Endothelial cell of umbilical vein (primary cell): ENCODE data around the gene EIF2B2. TPM values are rescaled to one million over a fixed set of nuclear protein-coding genes. Genes with fewer than 3 reads are reported as not detected.

Experiments used
- BruUV-seq: library from RNA; stranded (reverse); fragments of 400-500 nt; replicated peaks from 2 replicates; lab custom pipeline; 2021; lab: Mats Ljungman, UMichigan
- CTCF ChIA-PET: fragments of 300-600, 350-600 bp; sonication (Branson Sonifier 250); formaldehyde crosslinking; loops from one replicate; lab custom pipeline; 2021; ENCODE audit warnings: antibody characterized with exemption, inconsistent platforms; lab: Charles Lee
- POLR2A ChIA-PET: fragments of 300-600, 350-600 bp; sonication (Branson Sonifier 250); formaldehyde crosslinking; loops from one replicate; lab custom pipeline; 2021; ENCODE audit warnings: antibody characterized with exemption, inconsistent platforms; lab: Charles Lee
- DNase-seq: peaks from one replicate; pipeline ENCODE4 v3.0.0-alpha.2; 2011; ENCODE audit warnings: low read depth, low spot score
- FAIRE-seq: peaks from 2 replicates; lab custom pipeline; 2011; peaks lifted over from hg19 to GRCh38; lab: Jason Lieb, UNC
- H2AFZ ChIP-seq: 2 replicates; pipeline ENCODE4 v1.6.0; 2012; ENCODE audit warnings: low read depth, low read length, control low read depth, inconsistent platforms
- H3K27ac ChIP-seq: 2 replicates; pipeline ENCODE4 v1.5.1; 2011; ENCODE audit warnings: low read depth, mild to moderate bottlenecking, control low read depth, low read length, moderate library complexity; ENCODE audit not compliant: insufficient read depth
- H3K27me3 ChIP-seq, 2 experiments: 2 replicates each; pipeline versions ENCODE4 v1.6.0 to v1.6.1; 2011; ENCODE audit warnings: low read length in 2 of 2, mixed read lengths in 1 of 2; ENCODE audit not compliant: control insufficient read depth in 2 of 2, insufficient read depth in 2 of 2
- H3K36me3 ChIP-seq, 2 experiments: 2 replicates in 1 of 2; 3 replicates in 1 of 2; pipeline ENCODE4 v1.5.1; 2011; ENCODE audit warnings: low read length in 2 of 2, mild to moderate bottlenecking in 1 of 2, moderate library complexity in 1 of 2; ENCODE audit not compliant: control insufficient read depth in 2 of 2, insufficient read depth in 2 of 2; ENCODE audit errors: extremely low read depth in 1 of 2
- H3K4me1 ChIP-seq: 3 replicates; pipeline ENCODE4 v1.5.1; 2011; ENCODE audit warnings: mild to moderate bottlenecking, low read length; ENCODE audit not compliant: control insufficient read depth, insufficient read depth; ENCODE audit errors: extremely low read depth
- H3K4me2 ChIP-seq: 2 replicates; pipeline ENCODE4 v1.6.1; 2011; ENCODE audit warnings: low read length, control low read depth, mixed read lengths; ENCODE audit not compliant: insufficient read depth
- H3K4me3 ChIP-seq, 3 experiments: fragments of 200-600 bp in 1 of 3; sonication (generic), shearing (Covaris generic) in 1 of 3; replicated peaks in 1 of 3; 2 replicates each; pipeline ENCODE4 v1.5.1; 2011 to 2016; ENCODE audit warnings: control low read depth in 3 of 3, low read length in 3 of 3, mild to moderate bottlenecking in 2 of 3, inconsistent platforms in 1 of 3, low read depth in 1 of 3, moderate library complexity in 1 of 3; ENCODE audit not compliant: insufficient read depth in 1 of 3
- H3K79me2 ChIP-seq: 2 replicates; pipeline ENCODE4 v1.6.0; 2012; ENCODE audit warnings: low read length, inconsistent platforms; ENCODE audit not compliant: control insufficient read depth, insufficient read depth
- H3K9ac ChIP-seq: replicated peaks from 2 replicates; pipeline ENCODE3; 2011; ENCODE audit warnings: low read length, control low read depth; ENCODE audit not compliant: insufficient read depth; ENCODE audit errors: extremely low read depth
- H3K9me1 ChIP-seq: replicated peaks from 3 replicates; pipeline ENCODE4 v1.6.0; 2011; ENCODE audit warnings: mild to moderate bottlenecking, low read length; ENCODE audit not compliant: control insufficient read depth, insufficient read depth; ENCODE audit errors: extremely low read depth
- H3K9me3 ChIP-seq: replicated peaks from 2 replicates; pipeline ENCODE4 v1.5.1; 2012; ENCODE audit warnings: low read length, inconsistent platforms; ENCODE audit not compliant: control insufficient read depth, insufficient read depth
- H4K20me1 ChIP-seq: replicated peaks from 2 replicates; pipeline ENCODE3; 2011; ENCODE audit warnings: mild to moderate bottlenecking, low read length; ENCODE audit not compliant: control insufficient read depth, insufficient read depth; ENCODE audit errors: extremely low read depth
- EZH2 ChIP-seq: IDR thresholded peaks from 2 replicates; pipeline ENCODE4 v1.6.1; 2012; ENCODE audit warnings: borderline replicate concordance, low read depth, mild to moderate bottlenecking, moderate library complexity, low read length, inconsistent platforms; ENCODE audit not compliant: severe bottlenecking
- FOS ChIP-seq: IDR thresholded peaks from 2 replicates; pipeline ENCODE4 v1.6.1; 2011; ENCODE audit warnings: mild to moderate bottlenecking, low read length, moderate library complexity, borderline replicate concordance; ENCODE audit not compliant: insufficient read depth
- GATA2 ChIP-seq: IDR thresholded peaks from 2 replicates; pipeline ENCODE4 v1.7.0; 2011; ENCODE audit warnings: low read depth, mild to moderate bottlenecking, moderate library complexity, mixed read lengths, low read length; ENCODE audit not compliant: insufficient read length, insufficient read depth
- JUN ChIP-seq: IDR thresholded peaks from 2 replicates; pipeline ENCODE4 v1.6.1; 2011; ENCODE audit warnings: borderline replicate concordance, low read depth; ENCODE audit not compliant: insufficient read length, insufficient read depth
- MYC ChIP-seq: IDR thresholded peaks from one replicate; pipeline ENCODE4 v1.6.1; 2011; ENCODE audit warnings: mild to moderate bottlenecking, low read depth, low read length
- POLR2A ChIP-seq: IDR thresholded peaks from 2 replicates; pipeline ENCODE4 v1.6.1; 2012; ENCODE audit warnings: low read depth, mild to moderate bottlenecking, control low read depth, low read length
- POLR2AphosphoS5 ChIP-seq: IDR thresholded peaks from 2 replicates; pipeline ENCODE4 v1.6.1; 2012; ENCODE audit warnings: low read depth, mild to moderate bottlenecking, control low read depth, low read length, moderate library complexity; ENCODE audit not compliant: insufficient read depth
- dilution Hi-C: fragments of 300-500 bp; cut with MboI; formaldehyde crosslinking; loops from one replicate; pipeline ENCODE4 v1.15.0; 2019; ENCODE audit warnings: low sequenced_read_pairs; ENCODE audit not compliant: extremely low pct_ligation_motif_present
- intact Hi-C: fragments of 100-400 bp; cut with micrococcal nuclease; formaldehyde crosslinking; loops from one replicate; pipeline ENCODE4 v1.10.0; 2022
- polyA plus RNA-seq, 4 experiments: library from polyadenylated mRNA; depleted of rRNA in 3 of 4; stranded (reverse) in 3 of 4; unstranded in 1 of 4; fragments of >200 nt; gene quantifications; 2 replicates each; pipeline versions ENCODE4 v1.2.1 to v1.2.3, GENCODE V29; 2011 to 2012; ENCODE audit warnings: missing spikeins in 1 of 4
- total RNA-seq: library from RNA; stranded (reverse); gene quantifications from 2 replicates; pipeline ENCODE4 v1.2.3, GENCODE V29; 2021
- TF ChIP-seq, protein P1 (sequence below): IDR thresholded peaks from 2 replicates; pipeline ENCODE4 v1.6.1; 2011; ENCODE audit not compliant: insufficient read depth, insufficient read length
- TF ChIP-seq, protein P2 (sequence below), 2 donors: IDR thresholded peaks; 1 replicate in 1 of 2; 2 replicates in 1 of 2; pipeline ENCODE4 v1.5.1; 2011; ENCODE audit warnings: low read length in 2 of 2, mild to moderate bottlenecking in 2 of 2, moderate library complexity in 2 of 2, control low read depth in 1 of 2, inconsistent platforms in 1 of 2, low read depth in 1 of 2; ENCODE audit not compliant: insufficient read depth in 1 of 2; ENCODE audit errors: extremely low read depth in 1 of 2

The EIF2B2 gene
- total and polyA plus RNA-seq, 2 donors (not counting 3 experiments of a cell fraction or from before 2014, with no cell fraction given), result 97.0 to 143 TPM

DNA sequence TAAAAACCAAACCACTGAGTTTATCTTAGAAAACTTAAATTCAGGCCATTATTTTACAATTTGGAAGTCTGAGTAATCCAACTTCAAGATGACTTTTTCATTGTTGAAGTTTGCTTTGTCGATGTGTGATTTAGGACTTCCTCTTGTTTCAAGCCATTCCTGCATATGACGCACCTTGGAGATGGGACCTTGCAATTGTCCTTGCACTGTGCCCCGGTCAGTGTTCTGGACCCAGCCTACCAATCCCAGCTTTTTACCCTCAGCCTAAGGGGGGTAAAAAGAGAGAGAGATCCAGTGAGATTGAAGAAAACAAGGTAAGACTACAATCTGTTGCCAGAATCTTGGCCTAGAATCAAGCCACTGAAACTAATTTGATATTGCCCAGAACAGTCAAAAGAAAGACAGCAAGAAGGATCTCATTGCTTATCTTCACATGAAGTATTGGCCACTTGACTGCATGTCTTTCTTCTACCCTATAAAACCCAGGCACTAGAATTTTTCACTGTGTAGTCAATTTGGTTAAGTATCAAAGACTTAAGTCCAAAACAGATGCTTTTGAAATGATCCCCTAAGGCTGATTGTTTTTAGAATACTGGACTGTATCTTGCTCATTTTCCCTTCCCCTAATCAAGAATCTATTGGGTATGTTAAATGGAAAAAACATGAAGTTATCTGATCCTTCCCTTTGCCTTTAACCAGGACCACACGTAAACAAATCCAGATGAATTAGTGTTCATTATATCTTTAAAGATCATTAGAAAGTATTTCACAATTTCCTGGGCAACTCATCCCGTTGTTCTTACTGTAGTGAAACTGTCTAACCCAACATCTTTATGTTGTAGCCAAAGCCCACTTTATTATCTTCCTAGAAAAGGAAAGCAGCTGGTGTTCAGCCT is 50.9 kb downstream of the EIF2B2 start:
- Histone ChIP-seq H3K27me3 (no peaks in the 10 kb centered on the region), H3K9ac (no peak overlapping the region), H3K27ac (no peak overlapping the region), H3K9me3 (no peaks in the 10 kb centered on the region), H3K4me1 (no peaks in the 10 kb centered on the region), H3K79me2 (peaks cover 17% of the 10 kb centered on the region), H3K9me1 (no peaks in the 10 kb centered on the region), H3K4me3 (no peak overlapping the region), H3K4me2 (no peak overlapping the region), H2AFZ (no peak overlapping the region), H4K20me1 (no peaks in the 10 kb centered on the region), H3K36me3 (no peaks in the 10 kb centered on the region)
- BruUV-seq, result no TSS peak
- ChIA-PET POLR2A (no interaction called here), CTCF (interaction anchor here (1.4 kb wide), 1 partner anchor 9 kb away, joined by 3 read pairs; no protein-coding TSS in a partner anchor)
- FAIRE-seq (no peak), DNase-seq (no peak)
- intact Hi-C loops (no loop called here), dilution Hi-C loops (no loop called here)
- TF ChIP-seq FOS (no peak), MYC (no peak), JUN (no peak), POLR2A (no peak), POLR2AphosphoS5 (no peak), GATA2 (no peak), EZH2 (no peak)
- TF ChIP-seq, protein P1, sequence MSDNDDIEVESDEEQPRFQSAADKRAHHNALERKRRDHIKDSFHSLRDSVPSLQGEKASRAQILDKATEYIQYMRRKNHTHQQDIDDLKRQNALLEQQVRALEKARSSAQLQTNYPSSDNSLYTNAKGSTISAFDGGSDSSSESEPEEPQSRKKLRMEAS, result no peak
- TF ChIP-seq, protein P2, sequence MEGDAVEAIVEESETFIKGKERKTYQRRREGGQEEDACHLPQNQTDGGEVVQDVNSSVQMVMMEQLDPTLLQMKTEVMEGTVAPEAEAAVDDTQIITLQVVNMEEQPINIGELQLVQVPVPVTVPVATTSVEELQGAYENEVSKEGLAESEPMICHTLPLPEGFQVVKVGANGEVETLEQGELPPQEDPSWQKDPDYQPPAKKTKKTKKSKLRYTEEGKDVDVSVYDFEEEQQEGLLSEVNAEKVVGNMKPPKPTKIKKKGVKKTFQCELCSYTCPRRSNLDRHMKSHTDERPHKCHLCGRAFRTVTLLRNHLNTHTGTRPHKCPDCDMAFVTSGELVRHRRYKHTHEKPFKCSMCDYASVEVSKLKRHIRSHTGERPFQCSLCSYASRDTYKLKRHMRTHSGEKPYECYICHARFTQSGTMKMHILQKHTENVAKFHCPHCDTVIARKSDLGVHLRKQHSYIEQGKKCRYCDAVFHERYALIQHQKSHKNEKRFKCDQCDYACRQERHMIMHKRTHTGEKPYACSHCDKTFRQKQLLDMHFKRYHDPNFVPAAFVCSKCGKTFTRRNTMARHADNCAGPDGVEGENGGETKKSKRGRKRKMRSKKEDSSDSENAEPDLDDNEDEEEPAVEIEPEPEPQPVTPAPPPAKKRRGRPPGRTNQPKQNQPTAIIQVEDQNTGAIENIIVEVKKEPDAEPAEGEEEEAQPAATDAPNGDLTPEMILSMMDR (IDR thresholded peaks at IDR 0.05; ENCODE audit: extremely low read depth in 1 of 2, insufficient read depth in 1 of 2, low read depth in 1 of 2, low read length in 2 of 2), result no peak
